HepG2 (cell line): ENCODE results near the gene BBC3. TPM values are rescaled to one million over a fixed set of nuclear protein-coding genes. Genes with fewer than 3 reads are reported as not detected.

Source experiments
- CC2D1A ChIP-seq: sonication (generic); formaldehyde crosslinking; IDR thresholded peaks from 2 replicates; pipeline ENCODE4 v1.8.1; 2023; ENCODE audit warnings: mild to moderate bottlenecking, missing genetic modification reagents
- CHD4 ChIP-seq: fragments of 200-600 bp; sonication (generic); IDR thresholded peaks from 2 replicates; pipeline ENCODE4 v1.7.0; 2017; ENCODE audit warnings: mild to moderate bottlenecking, low read length, borderline replicate concordance
- CSRNP2 ChIP-seq: sonication (generic); formaldehyde crosslinking; conservative IDR thresholded peaks from 2 replicates; pipeline ENCODE4 v1.8.0; 2022; ENCODE audit warnings: low read depth, missing genetic modification reagents
- PLRG1 ChIP-seq: fragments of 450-650 bp; conservative IDR thresholded peaks from 2 replicates; pipeline ENCODE4 v1.6.1; 2016
- RCOR2 ChIP-seq: IDR thresholded peaks from 2 replicates; pipeline ENCODE4 v1.6.1; 2016; ENCODE audit warnings: missing biosample characterization, missing genetic modification reagents
- RNF219 ChIP-seq: sonication (generic); formaldehyde crosslinking; IDR thresholded peaks from 2 replicates; pipeline ENCODE4 v1.5.0; 2020; ENCODE audit warnings: mild to moderate bottlenecking, missing genetic modification reagents
- SETDB1 ChIP-seq: sonication (generic); formaldehyde crosslinking; IDR thresholded peaks from 2 replicates; pipeline ENCODE4 v1.5.1; 2020; ENCODE audit warnings: missing genetic modification reagents, mild to moderate bottlenecking, borderline replicate concordance
- U2AF2 ChIP-seq: fragments of 200-400 bp; formaldehyde crosslinking; IDR thresholded peaks from 2 replicates; pipeline ENCODE4 v1.6.1; 2017; ENCODE audit warnings: low read depth, mild to moderate bottlenecking, low read length
- ZMAT5 ChIP-seq: sonication (generic); formaldehyde crosslinking; IDR thresholded peaks from 2 replicates; pipeline ENCODE4 v1.5.0; 2020; ENCODE audit warnings: mild to moderate bottlenecking, low read depth, missing genetic modification reagents, borderline replicate concordance
- ZMYM2 ChIP-seq: sonication (generic); formaldehyde crosslinking; IDR thresholded peaks from 2 replicates; pipeline ENCODE4 v1.8.0; 2022; ENCODE audit warnings: mild to moderate bottlenecking, missing genetic modification reagents
- ZNF205 ChIP-seq: IDR thresholded peaks from 2 replicates; pipeline ENCODE4 v1.6.1; 2018; ENCODE audit warnings: missing biosample characterization, missing genetic modification reagents
- ZNF720 ChIP-seq: sonication (generic); formaldehyde crosslinking; IDR thresholded peaks from 2 replicates; pipeline ENCODE4 v1.4.0; 2020; ENCODE audit warnings: missing genetic modification reagents
- polyA plus RNA-seq, 8 experiments: library from polyadenylated mRNA; depleted of rRNA in 3 of 8; stranded (reverse) in 7 of 8; unstranded in 1 of 8; fragments of >200 nt; fragmentation: Illumina TruSeq in 4 of 8; extraction: Trizol in 4 of 8; gene quantifications; 2 replicates each; pipeline versions ENCODE4 v1.2.1 to v1.2.3, GENCODE V29; 2011 to 2016; ENCODE audit warnings: low read depth in 4 of 8, missing spikeins in 1 of 8, mixed read lengths in 1 of 8; ENCODE audit not compliant: insufficient read depth in 1 of 8
- total RNA-seq, 5 experiments: library from RNA; depleted of rRNA; stranded (reverse); fragments of >200 nt; fragmentation: Illumina TruSeq; extraction: Trizol; gene quantifications; 2 replicates each; pipeline ENCODE4 v1.2.3, GENCODE V29; 2016; ENCODE audit warnings: low read depth in 1 of 5
- TF ChIP-seq, protein P1 (sequence below): sonication (generic); formaldehyde crosslinking; IDR thresholded peaks from 2 replicates; pipeline ENCODE4 v1.5.0; 2020; ENCODE audit warnings: missing genetic modification reagents
- TF ChIP-seq, protein P2 (sequence below): sonication (generic); formaldehyde crosslinking; IDR thresholded peaks from 2 replicates; pipeline ENCODE4 v1.8.0; 2022; ENCODE audit warnings: mild to moderate bottlenecking, missing genetic modification reagents, moderate library complexity
- TF ChIP-seq, protein P3 (sequence below): sonication (generic); formaldehyde crosslinking; IDR thresholded peaks from 2 replicates; pipeline ENCODE4 v1.5.1; 2020; ENCODE audit warnings: mild to moderate bottlenecking, moderate library complexity, missing genetic modification reagents
- TF ChIP-seq, protein P4 (sequence below): sonication (generic); formaldehyde crosslinking; IDR thresholded peaks from 2 replicates; pipeline ENCODE4 v1.4.0; 2020; ENCODE audit warnings: missing genetic modification reagents, borderline replicate concordance

Gene BBC3
- total and polyA plus RNA-seq, 2 of the 13 experiments (the other 11 are each of a cell fraction or from before 2014, with no cell fraction given): 6.1 to 8.8 TPM

GRCh38 chr19:47231215-47232054, 436 bp upstream of the BBC3 start (continued):
- TF ChIP-seq ZNF205 (CRISPR knock-in tag) (no peak), U2AF2 (no peak), CC2D1A (CRISPR knock-in tag) (no peak), CHD4 (no peak), ZNF720 (CRISPR knock-in tag) (no peak), ZMYM2 (CRISPR knock-in tag) (no peak; the same call in 1 of the 2 replicates), SETDB1 (no peak), CSRNP2 (CRISPR knock-in tag) (no peak), PLRG1 (no peak), RNF219 (CRISPR knock-in tag) (no peak), ZMAT5 (CRISPR knock-in tag) (no peak), RCOR2 (CRISPR knock-in tag) (no peak; the same call in 1 of the 2 replicates)
- TF ChIP-seq, protein P1, sequence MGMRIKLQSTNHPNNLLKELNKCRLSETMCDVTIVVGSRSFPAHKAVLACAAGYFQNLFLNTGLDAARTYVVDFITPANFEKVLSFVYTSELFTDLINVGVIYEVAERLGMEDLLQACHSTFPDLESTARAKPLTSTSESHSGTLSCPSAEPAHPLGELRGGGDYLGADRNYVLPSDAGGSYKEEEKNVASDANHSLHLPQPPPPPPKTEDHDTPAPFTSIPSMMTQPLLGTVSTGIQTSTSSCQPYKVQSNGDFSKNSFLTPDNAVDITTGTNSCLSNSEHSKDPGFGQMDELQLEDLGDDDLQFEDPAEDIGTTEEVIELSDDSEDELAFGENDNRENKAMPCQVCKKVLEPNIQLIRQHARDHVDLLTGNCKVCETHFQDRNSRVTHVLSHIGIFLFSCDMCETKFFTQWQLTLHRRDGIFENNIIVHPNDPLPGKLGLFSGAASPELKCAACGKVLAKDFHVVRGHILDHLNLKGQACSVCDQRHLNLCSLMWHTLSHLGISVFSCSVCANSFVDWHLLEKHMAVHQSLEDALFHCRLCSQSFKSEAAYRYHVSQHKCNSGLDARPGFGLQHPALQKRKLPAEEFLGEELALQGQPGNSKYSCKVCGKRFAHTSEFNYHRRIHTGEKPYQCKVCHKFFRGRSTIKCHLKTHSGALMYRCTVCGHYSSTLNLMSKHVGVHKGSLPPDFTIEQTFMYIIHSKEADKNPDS (CRISPR knock-in tag): peak; percentile 66; the same call in 1 of the 2 replicates
- TF ChIP-seq, protein P2, sequence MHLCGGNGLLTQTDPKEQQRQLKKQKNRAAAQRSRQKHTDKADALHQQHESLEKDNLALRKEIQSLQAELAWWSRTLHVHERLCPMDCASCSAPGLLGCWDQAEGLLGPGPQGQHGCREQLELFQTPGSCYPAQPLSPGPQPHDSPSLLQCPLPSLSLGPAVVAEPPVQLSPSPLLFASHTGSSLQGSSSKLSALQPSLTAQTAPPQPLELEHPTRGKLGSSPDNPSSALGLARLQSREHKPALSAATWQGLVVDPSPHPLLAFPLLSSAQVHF (CRISPR knock-in tag): peak; percentile 90; the same call in 1 of the 2 replicates
- TF ChIP-seq, protein P3, sequence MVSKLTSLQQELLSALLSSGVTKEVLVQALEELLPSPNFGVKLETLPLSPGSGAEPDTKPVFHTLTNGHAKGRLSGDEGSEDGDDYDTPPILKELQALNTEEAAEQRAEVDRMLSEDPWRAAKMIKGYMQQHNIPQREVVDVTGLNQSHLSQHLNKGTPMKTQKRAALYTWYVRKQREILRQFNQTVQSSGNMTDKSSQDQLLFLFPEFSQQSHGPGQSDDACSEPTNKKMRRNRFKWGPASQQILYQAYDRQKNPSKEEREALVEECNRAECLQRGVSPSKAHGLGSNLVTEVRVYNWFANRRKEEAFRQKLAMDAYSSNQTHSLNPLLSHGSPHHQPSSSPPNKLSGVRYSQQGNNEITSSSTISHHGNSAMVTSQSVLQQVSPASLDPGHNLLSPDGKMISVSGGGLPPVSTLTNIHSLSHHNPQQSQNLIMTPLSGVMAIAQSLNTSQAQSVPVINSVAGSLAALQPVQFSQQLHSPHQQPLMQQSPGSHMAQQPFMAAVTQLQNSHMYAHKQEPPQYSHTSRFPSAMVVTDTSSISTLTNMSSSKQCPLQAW (CRISPR knock-in tag): peak; percentile 89
- TF ChIP-seq, protein P4, sequence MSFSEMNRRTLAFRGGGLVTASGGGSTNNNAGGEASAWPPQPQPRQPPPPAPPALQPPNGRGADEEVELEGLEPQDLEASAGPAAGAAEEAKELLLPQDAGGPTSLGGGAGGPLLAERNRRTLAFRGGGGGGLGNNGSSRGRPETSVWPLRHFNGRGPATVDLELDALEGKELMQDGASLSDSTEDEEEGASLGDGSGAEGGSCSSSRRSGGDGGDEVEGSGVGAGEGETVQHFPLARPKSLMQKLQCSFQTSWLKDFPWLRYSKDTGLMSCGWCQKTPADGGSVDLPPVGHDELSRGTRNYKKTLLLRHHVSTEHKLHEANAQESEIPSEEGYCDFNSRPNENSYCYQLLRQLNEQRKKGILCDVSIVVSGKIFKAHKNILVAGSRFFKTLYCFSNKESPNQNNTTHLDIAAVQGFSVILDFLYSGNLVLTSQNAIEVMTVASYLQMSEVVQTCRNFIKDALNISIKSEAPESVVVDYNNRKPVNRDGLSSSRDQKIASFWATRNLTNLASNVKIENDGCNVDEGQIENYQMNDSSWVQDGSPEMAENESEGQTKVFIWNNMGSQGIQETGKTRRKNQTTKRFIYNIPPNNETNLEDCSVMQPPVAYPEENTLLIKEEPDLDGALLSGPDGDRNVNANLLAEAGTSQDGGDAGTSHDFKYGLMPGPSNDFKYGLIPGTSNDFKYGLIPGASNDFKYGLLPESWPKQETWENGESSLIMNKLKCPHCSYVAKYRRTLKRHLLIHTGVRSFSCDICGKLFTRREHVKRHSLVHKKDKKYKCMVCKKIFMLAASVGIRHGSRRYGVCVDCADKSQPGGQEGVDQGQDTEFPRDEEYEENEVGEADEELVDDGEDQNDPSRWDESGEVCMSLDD (CRISPR knock-in tag): no peak; the same call in 1 of the 2 replicates
